CD14-positive monocyte (primary cell): ENCODE measurements around the gene FRZB. TPM values are rescaled to one million over a fixed set of nuclear protein-coding genes. Genes with fewer than 3 reads are reported as not detected.
"Not testable (repeated sequence)": the region's sequence is repeated elsewhere in the genome, so short reads cannot be mapped to it uniquely, and the experiment has no call there.

ENCODE experiments used
- DNase-seq, 3 donors: peaks; one replicate each; pipeline ENCODE4 v3.0.0-alpha.2; 2011 to 2022
- H2AFZ ChIP-seq: 2 replicates; pipeline ENCODE4 v1.6.0; 2012; ENCODE audit warnings: mild to moderate bottlenecking, low read depth, low read length, inconsistent platforms; ENCODE audit not compliant: insufficient read depth, poor library complexity, severe bottlenecking
- H3K27ac ChIP-seq, 2 donors: 1 replicate in 1 of 2; 2 replicates in 1 of 2; pipeline ENCODE4 v1.5.1; 2012 to 2013; ENCODE audit warnings: low read length in 2 of 2, control low read depth in 1 of 2, inconsistent platforms in 1 of 2, low read depth in 1 of 2, mild to moderate bottlenecking in 1 of 2
- H3K27me3 ChIP-seq, 2 donors: one replicate each; pipeline versions ENCODE4 v1.6.0 to v1.6.1; 2011 to 2013; ENCODE audit warnings: low read length in 2 of 2; ENCODE audit not compliant: control insufficient read depth in 2 of 2, insufficient read depth in 2 of 2
- H3K36me3 ChIP-seq, 2 donors: replicated peaks in 1 of 2; 1 replicate in 1 of 2; 2 replicates in 1 of 2; pipeline versions ENCODE4 v1.5.1 to v1.6.1; 2012 to 2013; ENCODE audit warnings: low read length in 2 of 2, control low read depth in 1 of 2, inconsistent platforms in 1 of 2, mild to moderate bottlenecking in 1 of 2; ENCODE audit not compliant: insufficient read depth in 2 of 2, control insufficient read depth in 1 of 2
- H3K4me1 ChIP-seq, 2 donors: 1 replicate in 1 of 2; 2 replicates in 1 of 2; pipeline versions ENCODE4 v1.5.1 to v1.6.1; 2012 to 2013; ENCODE audit warnings: low read length in 2 of 2, control low read depth in 1 of 2, inconsistent platforms in 1 of 2, mild to moderate bottlenecking in 1 of 2, moderate library complexity in 1 of 2; ENCODE audit not compliant: insufficient read depth in 2 of 2, control insufficient read depth in 1 of 2
- H3K4me2 ChIP-seq: replicated peaks from 2 replicates; pipeline ENCODE3; 2012; ENCODE audit warnings: low read length, moderate library complexity, mild to moderate bottlenecking; ENCODE audit not compliant: poor library complexity, severe bottlenecking; ENCODE audit errors: extremely low read depth
- H3K4me3 ChIP-seq, 3 experiments: fragments of 200-600 bp in 1 of 3; sonication (generic) in 1 of 3; replicated peaks in 1 of 3; 1 replicate in 2 of 3; 2 replicates in 1 of 3; pipeline ENCODE4 v1.5.1; 2011 to 2013; ENCODE audit warnings: low read length in 3 of 3, mild to moderate bottlenecking in 3 of 3, control low read depth in 2 of 3, low read depth in 2 of 3, inconsistent platforms in 1 of 3, moderate library complexity in 1 of 3
- H3K79me2 ChIP-seq: 2 replicates; pipeline ENCODE4 v1.6.0; 2012; ENCODE audit warnings: mild to moderate bottlenecking, control low read depth, inconsistent platforms, low read length, moderate library complexity; ENCODE audit not compliant: insufficient read depth
- H3K9ac ChIP-seq: 2 replicates; pipeline ENCODE4 v1.6.0; 2017; ENCODE audit warnings: low read length, mild to moderate bottlenecking; ENCODE audit not compliant: insufficient read depth, poor library complexity, severe bottlenecking
- H3K9me3 ChIP-seq, 2 donors: replicated peaks in 1 of 2; 1 replicate in 1 of 2; 2 replicates in 1 of 2; pipeline versions ENCODE4 v1.5.1 to v1.6.1; 2012 to 2013; ENCODE audit warnings: low read length in 2 of 2, control low read depth in 1 of 2; ENCODE audit not compliant: control insufficient read depth in 1 of 2, insufficient read depth in 1 of 2
- H4K20me1 ChIP-seq: 2 replicates; pipeline ENCODE4 v1.6.0; 2012; ENCODE audit warnings: mild to moderate bottlenecking, low read length, control low read depth, moderate library complexity; ENCODE audit not compliant: insufficient read depth
- H3K27ac Mint-ChIP-seq, 7 donors: one replicate each; pipeline ENCODE4 v1.8.0; 2020; ENCODE audit warnings: mild to moderate bottlenecking in 7 of 7, mixed read lengths in 7 of 7, moderate library complexity in 6 of 7, inconsistent platforms in 2 of 7
- H3K27me3 Mint-ChIP-seq, 3 donors: one replicate each; pipeline ENCODE4 v1.8.0; 2021 to 2022; ENCODE audit warnings: low read depth in 3 of 3, mild to moderate bottlenecking in 3 of 3, mixed read lengths in 3 of 3, moderate library complexity in 3 of 3, inconsistent platforms in 1 of 3
- H3K36me3 Mint-ChIP-seq, 2 donors: one replicate each; pipeline ENCODE4 v1.8.0; 2020; ENCODE audit warnings: mixed read lengths in 2 of 2, inconsistent platforms in 1 of 2, mild to moderate bottlenecking in 1 of 2
- H3K4me1 Mint-ChIP-seq: one replicate; pipeline ENCODE4 v1.8.0; 2020; ENCODE audit warnings: mild to moderate bottlenecking, mixed read lengths
- H3K4me3 Mint-ChIP-seq, 2 donors: one replicate each; pipeline ENCODE4 v1.8.0; 2020; ENCODE audit warnings: mild to moderate bottlenecking in 2 of 2, mixed read lengths in 2 of 2, moderate library complexity in 1 of 2
- H3K9me3 Mint-ChIP-seq, 7 donors: one replicate each; pipeline ENCODE4 v1.8.0; 2020 to 2022; ENCODE audit warnings: mixed read lengths in 7 of 7, mild to moderate bottlenecking in 6 of 7, moderate library complexity in 6 of 7, inconsistent platforms in 2 of 7
- WGBS: methylation state at CpG from one replicate; pipeline ENCODE4 v1.1.5; 2013; ENCODE audit warnings: missing lambda C conversion rate; ENCODE audit not compliant: insufficient coverage; 5-methylcytosine and 5-hydroxymethylcytosine counted together
- intact Hi-C, 2 donors: fragments of 100-400 bp; cut with micrococcal nuclease; formaldehyde crosslinking; loops; one replicate each; pipeline versions ENCODE4 v1.15.0 to v1.15.1; 2023
- polyA plus RNA-seq, 3 donors: library from polyadenylated mRNA; depleted of rRNA in 1 of 3; unstranded in 2 of 3; stranded (reverse) in 1 of 3; fragments of 300-500 nt in 2 of 3; fragments of >200 nt in 1 of 3; fragmentation: Illumina TruSeq in 2 of 3; gene quantifications; 1 replicate in 2 of 3; 2 replicates in 1 of 3; pipeline ENCODE4 v1.2.3, GENCODE V29; 2012 to 2021
- TF ChIP-seq, protein P1 (sequence below): fragments of 200-600 bp; IDR thresholded peaks from one replicate; pipeline ENCODE4 v1.8.0; 2022; ENCODE audit warnings: antibody characterized with exemption, mild to moderate bottlenecking

FRZB gene
- polyA plus RNA-seq, 3 donors, result not detected

DNA sequence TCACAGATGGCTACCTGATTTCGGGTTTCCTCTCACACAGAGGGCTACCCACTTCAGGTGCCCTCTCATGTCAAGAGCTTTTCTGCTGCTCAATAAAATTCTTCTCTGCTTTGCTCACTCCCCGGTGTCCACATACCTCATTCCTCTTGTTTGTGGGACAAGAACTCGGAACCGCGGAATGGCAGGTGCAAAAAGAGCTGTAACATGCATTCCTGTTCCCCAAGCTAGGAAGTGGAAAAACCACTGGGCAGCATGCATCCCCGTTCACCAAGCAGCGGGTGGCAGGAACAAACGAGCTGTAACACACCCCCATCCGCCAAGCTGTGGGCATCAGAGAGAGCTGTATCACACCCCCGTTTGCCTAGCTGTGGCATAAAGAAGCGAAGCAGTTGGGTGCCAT lies 27.2 kb upstream of the FRZB start:
- TF ChIP-seq, protein P1, sequence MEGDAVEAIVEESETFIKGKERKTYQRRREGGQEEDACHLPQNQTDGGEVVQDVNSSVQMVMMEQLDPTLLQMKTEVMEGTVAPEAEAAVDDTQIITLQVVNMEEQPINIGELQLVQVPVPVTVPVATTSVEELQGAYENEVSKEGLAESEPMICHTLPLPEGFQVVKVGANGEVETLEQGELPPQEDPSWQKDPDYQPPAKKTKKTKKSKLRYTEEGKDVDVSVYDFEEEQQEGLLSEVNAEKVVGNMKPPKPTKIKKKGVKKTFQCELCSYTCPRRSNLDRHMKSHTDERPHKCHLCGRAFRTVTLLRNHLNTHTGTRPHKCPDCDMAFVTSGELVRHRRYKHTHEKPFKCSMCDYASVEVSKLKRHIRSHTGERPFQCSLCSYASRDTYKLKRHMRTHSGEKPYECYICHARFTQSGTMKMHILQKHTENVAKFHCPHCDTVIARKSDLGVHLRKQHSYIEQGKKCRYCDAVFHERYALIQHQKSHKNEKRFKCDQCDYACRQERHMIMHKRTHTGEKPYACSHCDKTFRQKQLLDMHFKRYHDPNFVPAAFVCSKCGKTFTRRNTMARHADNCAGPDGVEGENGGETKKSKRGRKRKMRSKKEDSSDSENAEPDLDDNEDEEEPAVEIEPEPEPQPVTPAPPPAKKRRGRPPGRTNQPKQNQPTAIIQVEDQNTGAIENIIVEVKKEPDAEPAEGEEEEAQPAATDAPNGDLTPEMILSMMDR, result no peak
- no peaks in the 10 kb centered on the region for H3K79me2 ChIP-seq
- H4K20me1 ChIP-seq, result no peaks in the 10 kb centered on the region
- no peak overlapping the region for H3K4me3 ChIP-seq
- no peak overlapping the region for H3K27ac ChIP-seq
- no peaks in the 10 kb centered on the region for H3K36me3 ChIP-seq
- no peaks in the 10 kb centered on the region for H3K4me1 ChIP-seq
- H3K4me2 ChIP-seq, result no peak overlapping the region
- Mint-ChIP-seq H3K4me1 (no peaks in the 10 kb centered on the region), H3K27me3 (peaks cover 0 to 3% (median 2%) of the 10 kb centered on the region in 3 donors), H3K27ac (no peak overlapping the region), H3K36me3 (no peaks in the 10 kb centered on the region), H3K9me3 (peaks cover 0 to 15% (median 5%) of the 10 kb centered on the region in 7 donors), H3K4me3 (no peak overlapping the region)
- intact Hi-C loops, result no loop called here
- 97% methylated on average over 9 of the region's 11 CpGs for WGBS
- no peak overlapping the region for H3K9ac ChIP-seq
- no peak for DNase-seq
- H3K9me3 ChIP-seq, result peaks cover 5 to 8% of the 10 kb centered on the region in 2 donors
- no peak overlapping the region for H2AFZ ChIP-seq
- H3K27me3 ChIP-seq, result no peaks in the 10 kb centered on the region

DNA sequence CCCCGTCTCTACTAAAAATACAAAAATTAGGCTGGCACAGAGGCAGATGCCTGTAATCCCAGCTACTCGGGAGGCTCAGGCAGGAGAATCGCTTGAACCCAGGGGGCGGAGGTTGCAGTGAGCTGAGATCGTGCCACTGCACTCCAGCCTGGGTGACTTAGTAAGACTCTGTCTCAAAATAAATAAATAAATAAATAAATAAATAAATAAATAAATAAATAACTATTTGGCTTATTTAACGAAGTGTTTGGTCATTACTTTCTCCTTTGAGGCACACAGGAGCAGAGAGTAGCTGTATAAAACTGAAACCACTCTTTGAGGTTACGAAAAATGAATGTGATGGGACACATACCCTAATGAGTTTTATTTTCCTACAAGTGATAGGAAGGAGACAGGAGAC lies 26.6 kb upstream of the FRZB start:
- H3K79me2 ChIP-seq, H3K4me1 Mint-ChIP-seq, H3K27ac ChIP-seq, H2AFZ ChIP-seq, H3K27me3 ChIP-seq, H3K9ac ChIP-seq, H4K20me1 ChIP-seq, H3K36me3 Mint-ChIP-seq, H3K36me3 ChIP-seq, H3K27ac Mint-ChIP-seq, intact Hi-C loops, H3K4me1 ChIP-seq, DNase-seq, H3K27me3 Mint-ChIP-seq, H3K4me3 Mint-ChIP-seq, H3K4me3 ChIP-seq, H3K4me2 ChIP-seq, H3K9me3 ChIP-seq: not testable (repeated sequence)
- WGBS, result 100% methylated on average over 3 of the region's 7 CpGs
- peaks cover 0 to 15% (median 5%) of the 10 kb centered on the region in 7 donors for H3K9me3 Mint-ChIP-seq
